ENCODE results near the gene ATP5F1C. TPM values are rescaled to one million over a fixed set of nuclear protein-coding genes. Genes with fewer than 3 reads are reported as not detected.

ATP5F1C gene
- total and polyA plus RNA-seq, 10 of the 15 experiments (the other 5 are each of a cell fraction or from before 2014, with no cell fraction given), result 307 to 978 (median 454) TPM

DNA sequence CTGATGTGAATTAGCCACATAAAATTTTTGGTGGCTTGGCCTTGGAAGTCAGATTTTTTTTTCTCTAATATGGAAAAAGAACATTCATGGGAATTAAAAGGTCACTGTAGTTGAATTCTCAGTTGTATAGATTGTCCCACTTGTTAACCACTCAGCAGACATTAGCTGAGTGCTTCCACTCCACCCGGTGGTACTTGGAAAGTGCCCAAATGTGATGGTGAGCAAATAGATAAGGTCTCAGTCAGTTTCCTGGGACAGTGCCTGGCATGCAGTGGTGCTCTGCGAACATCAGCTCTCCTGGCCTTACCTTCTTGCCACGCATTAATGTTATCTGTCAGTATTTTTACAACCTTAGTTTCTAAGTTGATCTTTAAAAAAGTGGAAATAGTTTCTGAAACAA, 1.4 kb downstream of the ATP5F1C start:
- peak overlapping the region; percentile 18; the same call in 1 of the 2 replicates for H3K27ac ChIP-seq (ENCODE audit: control insufficient read depth, insufficient read depth)
- in situ Hi-C loops (cut with MboI), result no loop called here
- peak overlapping the region; percentile 94 for H3K9ac ChIP-seq (ENCODE audit: control insufficient read depth, insufficient read depth, low read length)
- CTCF ChIA-PET, result interaction anchor here (1.2 to 3.4 kb wide), 2 partner anchors 30 to 1419 kb away, joined by 3 to 24 read pairs; partner anchors contain the start of gene TAF3
- TF ChIP-seq KDM1A (IDR thresholded peaks at IDR 0.05; ENCODE audit: borderline replicate concordance) (no peak), MEF2A (IDR thresholded peaks at IDR 0.05; ENCODE audit: insufficient read depth, low read depth, low read length) (no peak), HCFC1 (IDR thresholded peaks at IDR 0.05; ENCODE audit: low read length) (no peak), NR2C2 (IDR thresholded peaks at IDR 0.05; ENCODE audit: borderline replicate concordance, control insufficient read depth, insufficient read length, low read depth) (no peak), SIX5 (IDR thresholded peaks at IDR 0.05; ENCODE audit: low read depth, low read length, severe bottlenecking) (no peak), POU2F2 (IDR thresholded peaks at IDR 0.05; ENCODE audit: borderline replicate concordance, low read depth, low read length) (no peak), CHD4 (IDR thresholded peaks at IDR 0.05) (no peak), SMAD5 (IDR thresholded peaks at IDR 0.05; ENCODE audit: low read depth) (no peak), JUND (IDR thresholded peaks at IDR 0.05; ENCODE audit: low read depth, low read length) (no peak), NFYB (IDR thresholded peaks at IDR 0.05; ENCODE audit: insufficient read depth, low read depth, low read length) (no peak), EZH2 (IDR thresholded peaks at IDR 0.05; ENCODE audit: borderline replicate concordance, control insufficient read depth, low read depth, low read length) (no peak), RB1 (IDR thresholded peaks at IDR 0.05; ENCODE audit: borderline replicate concordance) (no peak), PML (IDR thresholded peaks at IDR 0.05; ENCODE audit: low read length) (no peak), IRF4 (IDR thresholded peaks at IDR 0.05; ENCODE audit: low read depth, low read length) (no peak), NRF1 (conservative IDR thresholded peaks at IDR 0.05; ENCODE audit: low read depth, low read length) (no peak), PAX8 (IDR thresholded peaks at IDR 0.05) (no peak)
- TF ChIP-seq, protein P1, sequence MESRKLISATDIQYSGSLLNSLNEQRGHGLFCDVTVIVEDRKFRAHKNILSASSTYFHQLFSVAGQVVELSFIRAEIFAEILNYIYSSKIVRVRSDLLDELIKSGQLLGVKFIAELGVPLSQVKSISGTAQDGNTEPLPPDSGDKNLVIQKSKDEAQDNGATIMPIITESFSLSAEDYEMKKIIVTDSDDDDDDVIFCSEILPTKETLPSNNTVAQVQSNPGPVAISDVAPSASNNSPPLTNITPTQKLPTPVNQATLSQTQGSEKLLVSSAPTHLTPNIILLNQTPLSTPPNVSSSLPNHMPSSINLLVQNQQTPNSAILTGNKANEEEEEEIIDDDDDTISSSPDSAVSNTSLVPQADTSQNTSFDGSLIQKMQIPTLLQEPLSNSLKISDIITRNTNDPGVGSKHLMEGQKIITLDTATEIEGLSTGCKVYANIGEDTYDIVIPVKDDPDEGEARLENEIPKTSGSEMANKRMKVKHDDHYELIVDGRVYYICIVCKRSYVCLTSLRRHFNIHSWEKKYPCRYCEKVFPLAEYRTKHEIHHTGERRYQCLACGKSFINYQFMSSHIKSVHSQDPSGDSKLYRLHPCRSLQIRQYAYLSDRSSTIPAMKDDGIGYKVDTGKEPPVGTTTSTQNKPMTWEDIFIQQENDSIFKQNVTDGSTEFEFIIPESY (IDR thresholded peaks at IDR 0.05), result no peak
- TF ChIP-seq, protein P2, sequence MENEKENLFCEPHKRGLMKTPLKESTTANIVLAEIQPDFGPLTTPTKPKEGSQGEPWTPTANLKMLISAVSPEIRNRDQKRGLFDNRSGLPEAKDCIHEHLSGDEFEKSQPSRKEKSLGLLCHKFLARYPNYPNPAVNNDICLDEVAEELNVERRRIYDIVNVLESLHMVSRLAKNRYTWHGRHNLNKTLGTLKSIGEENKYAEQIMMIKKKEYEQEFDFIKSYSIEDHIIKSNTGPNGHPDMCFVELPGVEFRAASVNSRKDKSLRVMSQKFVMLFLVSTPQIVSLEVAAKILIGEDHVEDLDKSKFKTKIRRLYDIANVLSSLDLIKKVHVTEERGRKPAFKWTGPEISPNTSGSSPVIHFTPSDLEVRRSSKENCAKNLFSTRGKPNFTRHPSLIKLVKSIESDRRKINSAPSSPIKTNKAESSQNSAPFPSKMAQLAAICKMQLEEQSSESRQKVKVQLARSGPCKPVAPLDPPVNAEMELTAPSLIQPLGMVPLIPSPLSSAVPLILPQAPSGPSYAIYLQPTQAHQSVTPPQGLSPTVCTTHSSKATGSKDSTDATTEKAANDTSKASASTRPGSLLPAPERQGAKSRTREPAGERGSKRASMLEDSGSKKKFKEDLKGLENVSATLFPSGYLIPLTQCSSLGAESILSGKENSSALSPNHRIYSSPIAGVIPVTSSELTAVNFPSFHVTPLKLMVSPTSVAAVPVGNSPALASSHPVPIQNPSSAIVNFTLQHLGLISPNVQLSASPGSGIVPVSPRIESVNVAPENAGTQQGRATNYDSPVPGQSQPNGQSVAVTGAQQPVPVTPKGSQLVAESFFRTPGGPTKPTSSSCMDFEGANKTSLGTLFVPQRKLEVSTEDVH (IDR thresholded peaks at IDR 0.05; ENCODE audit: low read depth, partially characterized antibody), result no peak
- TF ChIP-seq, protein P3, sequence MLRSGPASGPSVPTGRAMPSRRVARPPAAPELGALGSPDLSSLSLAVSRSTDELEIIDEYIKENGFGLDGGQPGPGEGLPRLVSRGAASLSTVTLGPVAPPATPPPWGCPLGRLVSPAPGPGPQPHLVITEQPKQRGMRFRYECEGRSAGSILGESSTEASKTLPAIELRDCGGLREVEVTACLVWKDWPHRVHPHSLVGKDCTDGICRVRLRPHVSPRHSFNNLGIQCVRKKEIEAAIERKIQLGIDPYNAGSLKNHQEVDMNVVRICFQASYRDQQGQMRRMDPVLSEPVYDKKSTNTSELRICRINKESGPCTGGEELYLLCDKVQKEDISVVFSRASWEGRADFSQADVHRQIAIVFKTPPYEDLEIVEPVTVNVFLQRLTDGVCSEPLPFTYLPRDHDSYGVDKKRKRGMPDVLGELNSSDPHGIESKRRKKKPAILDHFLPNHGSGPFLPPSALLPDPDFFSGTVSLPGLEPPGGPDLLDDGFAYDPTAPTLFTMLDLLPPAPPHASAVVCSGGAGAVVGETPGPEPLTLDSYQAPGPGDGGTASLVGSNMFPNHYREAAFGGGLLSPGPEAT (IDR thresholded peaks at IDR 0.05; ENCODE audit: low read depth), result no peak
- ATAC-seq (no peak), FAIRE-seq (no peak), DNase-seq (ENCODE audit: low read depth, low spot score) (no peak)
- peak overlapping the region; percentile 88 for H3K4me2 ChIP-seq (ENCODE audit: control insufficient read depth, insufficient read depth)
- RAD21 ChIA-PET (ENCODE audit: unreplicated experiment), result interaction anchor here (0.8 kb wide), 1 partner anchor 28 kb away, joined by 4 read pairs; no protein-coding TSS in a partner anchor
- POLR2A ChIA-PET, result no interaction called here
- no TSS peak for BruUV-seq (replicated peaks)
- intact Hi-C loops (cut with micrococcal nuclease; ENCODE audit: unreplicated experiment), result loop anchor here (10.0 kb wide), 1 partner anchor 265 kb away; no protein-coding TSS in a partner anchor
- H3K4me1 ChIP-seq (ENCODE audit: control insufficient read depth, insufficient read depth, low read length), result no peaks in the 10 kb centered on the region; the same call in 1 of the 2 replicates
- H3K36me3 ChIP-seq (ENCODE audit: control insufficient read depth in 2 of 2, insufficient read depth in 2 of 2, low read length in 1 of 2), result peaks cover 0 to 4% of the 10 kb centered on the region in 2 experiments; a peak in 1 of 4 replicates
- H3K9me3 ChIP-seq (replicated peaks; ENCODE audit: control insufficient read depth, insufficient read depth, low read length), result no peaks in the 10 kb centered on the region
- H2AFZ ChIP-seq (ENCODE audit: control insufficient read depth, low read depth, low read length), result no peak overlapping the region
- 48% methylated on average over 3 of the region's 3 CpGs for WGBS (ENCODE audit: insufficient coverage, insufficient replicate concordance, low lambda C conversion rate, missing lambda C conversion rate)
- SMC1A ChIA-PET (ENCODE audit: uncharacterized antibody, unreplicated experiment), result interaction anchor here (1.0 to 1.6 kb wide), 2 partner anchors 10 to 31 kb away, joined by 3 to 5 read pairs; no protein-coding TSS in a partner anchor
- peak overlapping the region; percentile 97 for H3K4me3 ChIP-seq
- H3K79me2 ChIP-seq (ENCODE audit: control insufficient read depth, insufficient read depth, low read length), result peaks cover 95% of the 10 kb centered on the region
- no peaks in the 10 kb centered on the region; the same call in 1 of the 2 replicates for H4K20me1 ChIP-seq (ENCODE audit: control insufficient read depth, insufficient read depth)
- H3K27me3 ChIP-seq (replicated peaks in 1 of 2; ENCODE audit: control insufficient read depth in 2 of 2, insufficient read depth in 2 of 2, low read length in 1 of 2), result no peaks in the 10 kb centered on the region
